ENCODE measurements around the gene SND1. TPM values are rescaled to one million over a fixed set of nuclear protein-coding genes. Genes with fewer than 3 reads are reported as not detected.

Gene SND1
- total and polyA plus RNA-seq, 2 of the 4 experiments (the other 2 are of a cell fraction), result 154 to 294 TPM

GRCh38 chr7:128044064-128044463 lies 392.1 kb downstream of the SND1 start:
- Histone ChIP-seq H3K9ac (ENCODE audit: low read depth, low read length) (no peak overlapping the region), H2BK15ac (ENCODE audit: low read depth, low read length) (no peak overlapping the region), H3K23ac (ENCODE audit: low read depth, low read length) (no peak overlapping the region), H2AFZ (replicated peaks; ENCODE audit: low read length, poor library complexity) (no peak overlapping the region), H2BK5ac (ENCODE audit: low read depth, low read length, poor library complexity, severe bottlenecking) (no peak overlapping the region), H3K9me3 (ENCODE audit: control insufficient read depth, insufficient read depth, low read length) (no peaks in the 10 kb centered on the region), H4K5ac (ENCODE audit: low read depth, low read length) (no peak overlapping the region), H2AK5ac (ENCODE audit: low read depth, low read length) (no peak overlapping the region), H3K4ac (ENCODE audit: low read depth, low read length) (no peak overlapping the region), H2BK20ac (ENCODE audit: low read depth, low read length) (no peak overlapping the region), H3K9me1 (ENCODE audit: insufficient read depth, low read length) (peaks cover 25% of the 10 kb centered on the region), H3K18ac (ENCODE audit: low read depth, low read length) (no peak overlapping the region), H3K56ac (ENCODE audit: extremely low read depth, insufficient read depth, low read length) (no peak overlapping the region), H3K36me3 (ENCODE audit: control insufficient read depth, insufficient read depth, low read length) (peaks cover 9% of the 10 kb centered on the region), H3K27ac (ENCODE audit: insufficient read depth, low read length) (no peak overlapping the region), H3K27me3 (ENCODE audit: control insufficient read depth, insufficient read depth, low read length) (no peaks in the 10 kb centered on the region), H2AK9ac (replicated peaks; ENCODE audit: low read depth, low read length, poor library complexity) (no peak overlapping the region), H2BK120ac (ENCODE audit: low read depth, low read length) (no peak overlapping the region), H3K4me2 (ENCODE audit: low read depth, low read length) (no peak overlapping the region), H3K79me1 (ENCODE audit: low read depth in 1 of 2, low read length in 2 of 2) (peaks cover 19 to 56% of the 10 kb centered on the region in 2 experiments), H4K91ac (ENCODE audit: insufficient read depth, low read depth, low read length) (no peak overlapping the region), H4K8ac (ENCODE audit: low read depth in 2 of 2, low read length in 2 of 2) (no peak overlapping the region), H4K20me1 (ENCODE audit: insufficient read depth, low read length) (peaks cover 47% of the 10 kb centered on the region), H3K4me3 (ENCODE audit: insufficient read depth, low read depth, low read length) (no peak overlapping the region), H3K14ac (replicated peaks; ENCODE audit: low read depth, low read length) (no peak overlapping the region), H3K4me1 (ENCODE audit: control insufficient read depth, insufficient read depth, low read length) (peaks cover 4% of the 10 kb centered on the region; the same call in 1 of the 2 replicates)
- no CpG with 5 or more reads among the region's 5 CpGs for WGBS, 2 experiments (ENCODE audit: extremely low coverage in 2 of 2, insufficient read length in 1 of 2)
- intact Hi-C loops (cut with micrococcal nuclease), result no loop called here
- ChIA-PET CTCF (no interaction called here), POLR2A (ENCODE audit: unreplicated experiment) (no interaction called here)
- ATAC-seq (ENCODE audit: low read depth), result no peak
- dilution Hi-C loops (cut with HindIII; ENCODE audit: low sequenced_read_pairs, unreplicated experiment), result no loop called here
- BruUV-seq (replicated peaks), result no TSS peak
- in situ Hi-C loops (cut with MboI; ENCODE audit: low sequenced_read_pairs), result loop anchor here (10.0 kb wide), 1 partner anchor 151 kb away; no protein-coding TSS in a partner anchor
- DNase-seq, result no peak
- TF ChIP-seq RAD21 (IDR thresholded peaks at IDR 0.05; ENCODE audit: low read length) (no peak), MXI1 (IDR thresholded peaks at IDR 0.05; ENCODE audit: borderline replicate concordance, low read depth, low read length) (no peak), RCOR1 (IDR thresholded peaks at IDR 0.05; ENCODE audit: insufficient replicate concordance, low read length) (no peak), NFE2L2 (IDR thresholded peaks at IDR 0.05; ENCODE audit: low read depth, low read length) (no peak), FOS (IDR thresholded peaks at IDR 0.05; ENCODE audit: low read depth, low read length) (no peak), CTCF (conservative IDR thresholded peaks at IDR 0.05; ENCODE audit: low read depth, low read length) (no peak), RFX5 (IDR thresholded peaks at IDR 0.05; ENCODE audit: low read depth, low read length) (no peak), MAZ (IDR thresholded peaks at IDR 0.05; ENCODE audit: borderline replicate concordance, low read depth, low read length) (no peak)
